ENCODE results near the gene C1orf141. TPM values are rescaled to one million over a fixed set of nuclear protein-coding genes. Genes with fewer than 3 reads are reported as not detected.

The C1orf141 gene
- total and polyA plus RNA-seq, 9 of the 15 experiments (the other 6 are each of a cell fraction or from before 2014, with no cell fraction given) = not detected

- TF ChIP-seq NR4A1 (CRISPR knock-in tag; IDR thresholded peaks at IDR 0.05) (no peak), NR4A1 (tag; IDR thresholded peaks at IDR 0.05) (peak; percentile 49; the same call in 1 of the 2 replicates), HMBOX1 (IDR thresholded peaks at IDR 0.05) (peak; percentile 79), ARID2 (IDR thresholded peaks at IDR 0.05) (no peak), ZNF175 (CRISPR knock-in tag; IDR thresholded peaks at IDR 0.05; ENCODE audit: low read depth) (no peak), ZNF766 (CRISPR knock-in tag; conservative IDR thresholded peaks at IDR 0.05) (0 out of 2 replicates have a peak, but pooled peaks have one; percentile 42), DEAF1 (CRISPR knock-in tag; IDR thresholded peaks at IDR 0.05) (no peak), E2F3 (CRISPR knock-in tag; IDR thresholded peaks at IDR 0.05) (no peak), PRPF4 (IDR thresholded peaks at IDR 0.05; ENCODE audit: insufficient read depth, low read depth, low read length, poor library complexity, severe bottlenecking) (no peak), NR1H2 (CRISPR knock-in tag; IDR thresholded peaks at IDR 0.05) (no peak), ZNF395 (CRISPR knock-in tag; IDR thresholded peaks at IDR 0.05) (0 out of 2 replicates have a peak, but pooled peaks have one; percentile 43), ZKSCAN1 (IDR thresholded peaks at IDR 0.05; ENCODE audit: low read depth, low read length) (no peak), CCNT2 (IDR thresholded peaks at IDR 0.05; ENCODE audit: borderline replicate concordance, extremely low read depth, insufficient read length, low read depth, low read length) (no peak), TCF15 (CRISPR knock-in tag; IDR thresholded peaks at IDR 0.05) (no peak), MTF1 (CRISPR knock-in tag; IDR thresholded peaks at IDR 0.05; ENCODE audit: borderline replicate concordance) (no peak), ASH1L (IDR thresholded peaks at IDR 0.05; ENCODE audit: borderline replicate concordance, low read depth, partially characterized antibody) (no peak), BCLAF1 (IDR thresholded peaks at IDR 0.05; ENCODE audit: borderline replicate concordance in 1 of 2, control insufficient read depth in 1 of 2, low read depth in 2 of 2, low read length in 1 of 2) (no peak)
- TF ChIP-seq, protein P1, sequence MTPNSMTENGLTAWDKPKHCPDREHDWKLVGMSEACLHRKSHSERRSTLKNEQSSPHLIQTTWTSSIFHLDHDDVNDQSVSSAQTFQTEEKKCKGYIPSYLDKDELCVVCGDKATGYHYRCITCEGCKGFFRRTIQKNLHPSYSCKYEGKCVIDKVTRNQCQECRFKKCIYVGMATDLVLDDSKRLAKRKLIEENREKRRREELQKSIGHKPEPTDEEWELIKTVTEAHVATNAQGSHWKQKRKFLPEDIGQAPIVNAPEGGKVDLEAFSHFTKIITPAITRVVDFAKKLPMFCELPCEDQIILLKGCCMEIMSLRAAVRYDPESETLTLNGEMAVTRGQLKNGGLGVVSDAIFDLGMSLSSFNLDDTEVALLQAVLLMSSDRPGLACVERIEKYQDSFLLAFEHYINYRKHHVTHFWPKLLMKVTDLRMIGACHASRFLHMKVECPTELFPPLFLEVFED (CRISPR knock-in tag; conservative IDR thresholded peaks at IDR 0.05) = no peak
Measured at GRCh38 chr1:67171574-67171955, 36.8 kb upstream of the C1orf141 start (continued).
